GM13976 (cell line): Measurements from ENCODE around the gene MPHOSPH8.

Experiments used
- DNase-seq: peaks from one replicate; pipeline ENCODE4 v3.0.0; 2012; ENCODE audit warnings: low spot score
- in situ Hi-C: fragments of 300-500 bp; cut with MboI; formaldehyde crosslinking; loops from one replicate; pipeline ENCODE4 v1.12.0; 2022; ENCODE audit warnings: low sequenced_read_pairs, mixed read lengths, inconsistent platforms; ENCODE audit not compliant: unreplicated experiment
- TF ChIP-seq, protein P1 (sequence below): IDR thresholded peaks from 2 replicates; pipeline ENCODE4 v1.5.1; 2012; ENCODE audit warnings: borderline replicate concordance, mild to moderate bottlenecking; ENCODE audit not compliant: insufficient read depth; ENCODE audit errors: extremely low read depth, missing control alignments, control extremely low read depth

MPHOSPH8 gene

DNA sequence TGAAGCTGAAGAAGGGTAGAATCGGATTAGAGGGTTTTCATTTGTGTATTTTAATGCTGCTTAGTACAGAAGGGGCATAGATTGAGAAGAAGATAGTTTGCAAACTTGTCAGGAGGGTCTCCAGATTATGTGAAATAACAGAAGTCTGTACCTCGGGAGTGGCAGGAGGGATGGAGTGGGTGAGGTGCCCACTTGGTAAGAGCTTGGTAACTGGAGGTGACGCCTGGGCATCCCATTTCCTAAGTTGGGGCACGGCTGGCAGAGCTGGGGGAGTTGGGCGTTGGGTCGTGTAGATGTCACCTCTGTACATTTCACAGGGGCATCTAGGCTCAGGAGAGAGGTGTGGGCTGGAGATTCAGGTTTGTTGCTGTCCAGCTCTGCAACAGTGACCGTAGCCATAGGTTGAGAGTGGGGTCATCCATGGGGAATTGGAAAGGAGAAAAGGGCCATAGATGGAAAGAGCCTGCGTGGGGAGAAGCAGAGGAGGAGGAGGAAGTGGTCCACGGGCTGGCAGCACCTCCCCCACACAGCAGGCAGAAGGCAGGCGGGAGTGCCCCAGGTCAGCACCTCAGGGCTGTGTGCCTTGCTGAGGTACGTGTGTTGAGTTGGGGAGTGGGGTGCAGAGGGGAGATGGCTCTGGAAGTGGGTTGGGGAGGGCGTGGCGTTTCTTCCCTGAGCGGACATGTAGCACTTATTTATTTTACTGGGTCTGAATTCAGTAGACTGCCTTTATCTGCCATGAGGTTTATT, 31.2 kb downstream of the MPHOSPH8 start:
- TF ChIP-seq, protein P1, sequence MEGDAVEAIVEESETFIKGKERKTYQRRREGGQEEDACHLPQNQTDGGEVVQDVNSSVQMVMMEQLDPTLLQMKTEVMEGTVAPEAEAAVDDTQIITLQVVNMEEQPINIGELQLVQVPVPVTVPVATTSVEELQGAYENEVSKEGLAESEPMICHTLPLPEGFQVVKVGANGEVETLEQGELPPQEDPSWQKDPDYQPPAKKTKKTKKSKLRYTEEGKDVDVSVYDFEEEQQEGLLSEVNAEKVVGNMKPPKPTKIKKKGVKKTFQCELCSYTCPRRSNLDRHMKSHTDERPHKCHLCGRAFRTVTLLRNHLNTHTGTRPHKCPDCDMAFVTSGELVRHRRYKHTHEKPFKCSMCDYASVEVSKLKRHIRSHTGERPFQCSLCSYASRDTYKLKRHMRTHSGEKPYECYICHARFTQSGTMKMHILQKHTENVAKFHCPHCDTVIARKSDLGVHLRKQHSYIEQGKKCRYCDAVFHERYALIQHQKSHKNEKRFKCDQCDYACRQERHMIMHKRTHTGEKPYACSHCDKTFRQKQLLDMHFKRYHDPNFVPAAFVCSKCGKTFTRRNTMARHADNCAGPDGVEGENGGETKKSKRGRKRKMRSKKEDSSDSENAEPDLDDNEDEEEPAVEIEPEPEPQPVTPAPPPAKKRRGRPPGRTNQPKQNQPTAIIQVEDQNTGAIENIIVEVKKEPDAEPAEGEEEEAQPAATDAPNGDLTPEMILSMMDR = no peak
- DNase-seq = no peak
- in situ Hi-C loops = loop anchor here (25.0 kb wide), 1 partner anchor 298 kb away; the partner anchor contains the start of gene ZMYM2

DNA sequence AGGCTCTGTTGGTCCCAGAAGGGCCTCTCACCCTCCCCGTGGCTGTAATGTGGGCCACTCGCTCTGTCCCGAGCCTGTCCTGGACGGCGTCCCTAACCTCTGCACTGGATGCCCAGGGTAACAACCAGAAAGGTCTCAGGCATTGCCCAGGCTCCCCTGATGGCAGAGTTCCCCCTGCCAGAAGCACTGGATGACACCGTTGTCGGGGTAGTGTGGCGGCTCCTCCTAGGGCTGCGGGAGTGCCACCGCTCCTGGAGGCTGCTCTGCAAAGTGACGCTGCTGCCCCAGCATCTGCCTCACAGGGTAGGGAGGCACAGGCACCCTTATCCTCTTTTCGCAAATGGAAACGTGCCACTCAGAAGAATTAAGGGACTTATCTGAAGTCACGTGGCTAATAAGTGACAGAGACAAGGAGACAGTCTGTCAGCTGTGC, 32.0 kb downstream of the MPHOSPH8 start:
- DNase-seq = no peak
- TF ChIP-seq, protein P1 = no peak
- in situ Hi-C loops = loop anchor here (25.0 kb wide), 1 partner anchor 297 kb away; the partner anchor contains the start of gene ZMYM2

DNA sequence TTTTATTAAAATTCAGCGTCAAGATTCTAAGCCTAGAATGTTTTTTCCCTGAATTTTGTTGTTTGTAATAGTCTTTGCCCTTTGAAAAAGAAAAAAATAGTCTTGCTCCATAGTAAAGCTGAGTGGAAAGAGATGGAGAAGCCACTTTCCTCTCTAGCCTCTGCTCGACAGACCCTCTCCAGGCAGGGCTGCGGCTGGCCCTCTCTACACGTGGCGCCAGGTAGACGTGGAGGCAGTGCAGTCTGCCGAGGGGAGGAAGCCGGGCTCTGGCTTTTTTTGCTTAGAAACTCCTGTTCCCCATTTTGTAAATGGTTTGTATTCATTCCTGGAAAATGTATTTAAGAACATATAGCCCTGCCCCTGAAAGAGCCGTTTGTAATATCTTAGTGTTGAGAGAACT, 35.3 kb downstream of the MPHOSPH8 start:
- TF ChIP-seq, protein P1 = no peak
- DNase-seq = no peak
- in situ Hi-C loops = loop anchor here (25.0 kb wide), 1 partner anchor 294 kb away; the partner anchor contains the start of gene ZMYM2

DNA sequence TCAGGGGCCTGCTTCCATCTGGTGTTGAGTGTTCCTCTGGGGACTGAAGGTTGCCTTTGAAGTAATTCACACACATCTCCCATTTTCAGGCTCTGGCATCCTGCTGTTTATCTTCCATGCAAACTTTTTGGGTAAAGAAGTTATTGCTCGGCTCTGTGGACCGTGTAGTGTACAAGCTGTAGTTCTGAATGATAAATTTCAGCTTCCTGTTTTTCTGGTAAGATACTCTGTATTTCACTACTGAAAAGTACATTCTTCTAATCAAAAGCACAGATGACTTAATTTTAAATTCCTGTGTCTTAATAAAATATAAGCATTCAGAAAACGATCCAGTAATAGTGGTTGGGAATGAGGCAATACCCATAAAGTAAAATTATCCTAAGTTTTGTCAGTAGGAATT, 36.7 kb downstream of the MPHOSPH8 start:
- TF ChIP-seq, protein P1 = no peak
- no peak for DNase-seq
- in situ Hi-C loops = loop anchor here (10.0 to 25.0 kb wide), 2 partner anchors 65 to 292 kb away; partner anchors contain the start of gene ZMYM2

DNA sequence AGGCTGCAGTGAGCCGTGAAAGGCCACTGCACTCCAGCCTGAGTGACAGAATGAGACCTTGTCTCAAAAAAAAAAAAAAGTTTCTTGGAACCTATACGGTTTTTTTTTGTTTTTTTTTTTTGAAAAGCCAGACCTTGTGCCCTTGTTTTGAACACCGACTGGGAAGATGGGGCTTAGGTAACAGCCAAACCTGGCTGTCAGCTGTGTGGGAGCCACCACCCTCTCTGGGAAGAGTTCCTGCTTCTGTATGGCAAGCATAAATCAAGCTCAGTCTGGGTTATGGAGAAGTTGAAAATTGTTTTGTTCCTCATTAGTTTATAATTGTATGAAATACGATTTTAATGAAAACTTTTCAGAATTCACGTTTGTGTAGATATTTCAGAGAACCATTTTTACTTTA, 39.5 kb downstream of the MPHOSPH8 start:
- in situ Hi-C loops = loop anchor here (10.0 to 25.0 kb wide), 2 partner anchors 62 to 289 kb away; partner anchors contain the start of gene ZMYM2
- DNase-seq = no peak
- TF ChIP-seq, protein P1 = no peak

DNA sequence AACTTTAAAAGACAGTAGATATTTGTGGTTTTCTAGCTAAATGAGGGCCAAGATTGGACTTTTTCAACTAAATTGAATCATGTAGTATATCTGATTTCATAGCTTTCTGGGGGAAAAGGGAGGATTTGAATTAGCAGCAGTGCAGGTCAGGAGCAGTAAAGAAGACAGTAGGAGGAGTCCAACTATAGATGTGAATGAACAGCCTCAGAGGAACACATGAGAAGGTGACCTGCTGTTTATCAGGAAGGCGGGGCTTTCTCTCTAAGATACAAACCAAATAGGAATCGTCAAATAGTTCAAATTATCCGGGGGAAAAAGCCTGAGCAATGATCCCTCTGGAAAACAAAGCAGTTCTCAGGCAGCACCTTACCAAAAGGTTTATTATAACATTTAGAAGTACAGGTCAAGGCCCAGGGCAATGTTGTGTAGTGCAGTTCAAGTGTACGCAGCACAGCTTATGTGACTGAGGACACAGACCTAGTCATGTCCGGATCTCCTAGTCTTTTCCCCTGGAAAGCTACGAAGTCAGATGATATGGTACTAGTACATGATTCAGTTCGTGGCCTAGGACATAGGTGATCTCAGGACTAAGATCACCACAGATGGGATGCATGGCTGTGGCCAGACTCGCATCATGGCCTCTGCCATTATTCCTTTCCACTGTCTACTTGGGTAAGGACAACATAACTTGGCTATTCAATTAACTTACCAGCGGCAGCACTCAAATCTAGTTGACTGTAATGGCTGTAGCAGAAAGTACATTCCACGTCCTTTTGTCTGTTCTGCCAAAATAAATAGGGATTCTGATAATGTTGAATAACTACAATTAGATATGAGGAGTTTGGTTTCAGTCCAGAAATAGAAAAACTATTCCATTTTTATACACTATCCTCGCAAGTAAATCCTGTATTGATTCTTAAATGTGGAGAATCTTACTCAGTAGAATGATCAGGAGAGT, 40.3 kb downstream of the MPHOSPH8 start:
- in situ Hi-C loops = loop anchor here (10.0 to 25.0 kb wide), 2 partner anchors 61 to 289 kb away; partner anchors contain the start of gene ZMYM2
- no peak for DNase-seq
- TF ChIP-seq, protein P1 = no peak
